ENCODE results near the gene PIGV. TPM values are rescaled to one million over a fixed set of nuclear protein-coding genes. Genes with fewer than 3 reads are reported as not detected.

PIGV gene
- polyA plus RNA-seq, 1 donor from 2014 or later: 4.7 TPM

- Histone ChIP-seq H3K4me2 (ENCODE audit: low read length) (no peak overlapping the region), H3K9me2 (ENCODE audit: insufficient read depth, low read length) (no peaks in the 10 kb centered on the region), H3K4me3 (ENCODE audit: low read length) (no peak overlapping the region), H3K9ac (ENCODE audit: low read length) (no peak overlapping the region), H2AFZ (ENCODE audit: low read depth, low read length) (no peak overlapping the region), H3K27me3 (ENCODE audit: insufficient read depth, low read depth, low read length) (no peaks in the 10 kb centered on the region), H3K27ac (ENCODE audit: low read length) (no peak overlapping the region), H4K20me1 (ENCODE audit: insufficient read depth) (peaks cover 16% of the 10 kb centered on the region), H3K79me2 (replicated peaks; ENCODE audit: insufficient read depth, low read length) (peaks cover 91% of the 10 kb centered on the region), H3K36me3 (ENCODE audit: insufficient read depth, low read length) (peaks cover 6% of the 10 kb centered on the region), H3K9me3 (ENCODE audit: low read length) (no peaks in the 10 kb centered on the region), H3F3A (ENCODE audit: insufficient read depth, low read length, poor library complexity, severe bottlenecking) (no peaks in the 10 kb centered on the region)
- TF ChIP-seq TAF1 (IDR thresholded peaks at IDR 0.05; ENCODE audit: low read depth) (no peak), POLR2AphosphoS5 (IDR thresholded peaks at IDR 0.05) (no peak), EP300 (conservative IDR thresholded peaks at IDR 0.05; ENCODE audit: poor library complexity, severe bottlenecking) (no peak), MXI1 (conservative IDR thresholded peaks at IDR 0.05; ENCODE audit: poor library complexity, severe bottlenecking) (no peak), REST (IDR thresholded peaks at IDR 0.05; ENCODE audit: borderline replicate concordance) (no peak), SMC3 (conservative IDR thresholded peaks at IDR 0.05; ENCODE audit: poor library complexity) (no peak), RAD21 (conservative IDR thresholded peaks at IDR 0.05) (no peak), EZH2 (IDR thresholded peaks at IDR 0.05; ENCODE audit: borderline replicate concordance, insufficient read depth, low read length, poor library complexity, severe bottlenecking) (no peak), CTCF (IDR thresholded peaks at IDR 0.05; ENCODE audit: poor library complexity, severe bottlenecking) (no peak)
Observed at GRCh38 chr1:26743426-26744059, 44.2 kb upstream of the PIGV start.

GRCh38 chr1:26744075-26744959, 43.4 kb upstream of the PIGV start:
- Histone ChIP-seq H3K4me2 (ENCODE audit: low read length) (no peak overlapping the region), H3K27ac (ENCODE audit: low read length) (no peak overlapping the region), H3K9me3 (ENCODE audit: low read length) (no peaks in the 10 kb centered on the region), H3K79me2 (replicated peaks; ENCODE audit: insufficient read depth, low read length) (peaks cover 91% of the 10 kb centered on the region), H3K9me2 (ENCODE audit: insufficient read depth, low read length) (no peaks in the 10 kb centered on the region), H3F3A (ENCODE audit: insufficient read depth, low read length, poor library complexity, severe bottlenecking) (no peaks in the 10 kb centered on the region), H4K20me1 (ENCODE audit: insufficient read depth) (peaks cover 16% of the 10 kb centered on the region), H3K36me3 (ENCODE audit: insufficient read depth, low read length) (peaks cover 6% of the 10 kb centered on the region), H3K9ac (ENCODE audit: low read length) (no peak overlapping the region), H2AFZ (ENCODE audit: low read depth, low read length) (no peak overlapping the region), H3K27me3 (ENCODE audit: insufficient read depth, low read depth, low read length) (no peaks in the 10 kb centered on the region), H3K4me3 (ENCODE audit: low read length) (no peak overlapping the region)
- TF ChIP-seq CTCF (IDR thresholded peaks at IDR 0.05; ENCODE audit: poor library complexity, severe bottlenecking) (no peak), SMC3 (conservative IDR thresholded peaks at IDR 0.05; ENCODE audit: poor library complexity) (no peak), REST (IDR thresholded peaks at IDR 0.05; ENCODE audit: borderline replicate concordance) (no peak), MXI1 (conservative IDR thresholded peaks at IDR 0.05; ENCODE audit: poor library complexity, severe bottlenecking) (no peak), TAF1 (IDR thresholded peaks at IDR 0.05; ENCODE audit: low read depth) (no peak), EP300 (conservative IDR thresholded peaks at IDR 0.05; ENCODE audit: poor library complexity, severe bottlenecking) (no peak), POLR2AphosphoS5 (IDR thresholded peaks at IDR 0.05) (no peak), EZH2 (IDR thresholded peaks at IDR 0.05; ENCODE audit: borderline replicate concordance, insufficient read depth, low read length, poor library complexity, severe bottlenecking) (no peak), RAD21 (conservative IDR thresholded peaks at IDR 0.05) (no peak)
